Left lung (tissue), 10 donors: ENCODE data around the gene MBOAT2. TPM values are rescaled to one million over a fixed set of nuclear protein-coding genes. Genes with fewer than 3 reads are reported as not detected.
A peak's percentile ranks its signal among the peaks of the same experiment; 100 is the strongest.

ENCODE experiments used
- ATAC-seq: fragments of 200-7000 bp; cut with Tn5 transposase; one replicate; pipeline ENCODE4 v1.9.1; 2020; ENCODE audit warnings: moderate library complexity
- DNase-seq, 4 donors: peaks; one replicate each; pipeline ENCODE4 v3.0.0-alpha.2; 2013 to 2020
- H3K27ac ChIP-seq, 2 donors: fragments of 200-600 bp; sonication (generic) in 1 of 2; one replicate each; pipeline versions ENCODE4 v1.5.0 to v1.8.0; 2020 to 2021
- H3K27me3 ChIP-seq, 2 donors: fragments of 200-600 bp; sonication (generic) in 1 of 2; one replicate each; pipeline versions ENCODE4 v1.5.0 to v1.8.0; 2020 to 2021
- H3K36me3 ChIP-seq, 2 donors: fragments of 200-600 bp; sonication (generic) in 1 of 2; one replicate each; pipeline versions ENCODE4 v1.5.0 to v1.8.0; 2020 to 2021
- H3K4me1 ChIP-seq, 2 donors: fragments of 200-600 bp; one replicate each; pipeline ENCODE4 v1.8.0; 2021
- H3K4me3 ChIP-seq, 2 donors: fragments of 200-600 bp; sonication (generic) in 1 of 2; one replicate each; pipeline versions ENCODE4 v1.5.0 to v1.8.0; 2020 to 2021; ENCODE audit warnings: mild to moderate bottlenecking in 1 of 2
- H3K9me3 ChIP-seq, 2 donors: fragments of 200-600 bp; sonication (generic) in 1 of 2; one replicate each; pipeline versions ENCODE4 v1.5.0 to v1.8.0; 2020 to 2021
- CTCF ChIP-seq, 2 donors: fragments of 200-600 bp; sonication (generic) in 1 of 2; IDR thresholded peaks; one replicate each; pipeline versions ENCODE4 v1.5.0 to v1.8.0; 2021; ENCODE audit warnings: antibody characterized with exemption in 2 of 2
- intact Hi-C, 2 donors: fragments of 100-400 bp; cut with DNase I; formaldehyde crosslinking; loops; one replicate each; pipeline versions ENCODE4 v1.11.2 to v1.14.2; 2022
- polyA plus RNA-seq, 6 donors: library from polyadenylated mRNA; unstranded; fragments of 120-200 nt; gene quantifications; one replicate each; pipeline ENCODE4 v1.2.1, GENCODE V29; 2013; ENCODE audit not compliant: insufficient read length in 6 of 6
- total RNA-seq, 2 donors: library from RNA; stranded (reverse); fragmentation: NEBNext Ultra II Directional; extraction: Animal tissue kit (Norgen Biotek cat#: 25700); gene quantifications; one replicate each; pipeline ENCODE4 v1.2.1, GENCODE V29; 2021
- donor health status: DM: no; HTN: yes; CAD: no.
- donor health status: DM: no; HTN: no; CAD: no.

MBOAT2 gene
- total and polyA plus RNA-seq, 8 donors: 32.7 to 85.5 (median 62.9) TPM

- TF ChIP-seq CTCF (IDR thresholded peaks at IDR 0.05): no peak
- H3K36me3 ChIP-seq: peaks cover 0 to 43% of the 10 kb centered on the region in 2 donors
- intact Hi-C loops: no loop called here
- H3K4me1 ChIP-seq: peaks cover 7 to 23% of the 10 kb centered on the region in 2 donors
- DNase-seq (peak in 1 of 4 donors; percentile 49), ATAC-seq (peak; percentile 86)
- no peaks in the 10 kb centered on the region for H3K27me3 ChIP-seq
- no peak overlapping the region for H3K4me3 ChIP-seq
- H3K27ac ChIP-seq: peak overlapping the region; percentile 64 to 76
- no peaks in the 10 kb centered on the region for H3K9me3 ChIP-seq
These were observed 181.3 kb downstream of the MBOAT2 start for GRCh38 chr2:8822218-8822617.

- peak; percentile 90 for ATAC-seq
- Histone ChIP-seq H3K27me3 (no peaks in the 10 kb centered on the region), H3K27ac (peak overlapping the region; percentile 64 to 76), H3K9me3 (no peaks in the 10 kb centered on the region), H3K4me1 (peaks cover 7 to 23% of the 10 kb centered on the region in 2 donors), H3K4me3 (no peak overlapping the region), H3K36me3 (peaks cover 0 to 47% of the 10 kb centered on the region in 2 donors)
- DNase-seq: peak in 3 of 4 donors; percentile 29 to 53 (median 41)
- intact Hi-C loops: no loop called here
- TF ChIP-seq CTCF (IDR thresholded peaks at IDR 0.05): no peak
These were observed 181.9 kb downstream of the MBOAT2 start for GRCh38 chr2:8821276-8822217.

- no peaks in the 10 kb centered on the region for H3K27me3 ChIP-seq
- no peak overlapping the region for H3K4me3 ChIP-seq
- H3K27ac ChIP-seq: no peak overlapping the region
- TF ChIP-seq CTCF (IDR thresholded peaks at IDR 0.05): no peak
- peaks cover 0 to 54% of the 10 kb centered on the region in 2 donors for H3K36me3 ChIP-seq
- H3K4me1 ChIP-seq: peaks cover 7 to 23% of the 10 kb centered on the region in 2 donors
- no peak for DNase-seq
- H3K9me3 ChIP-seq: no peaks in the 10 kb centered on the region
- ATAC-seq: no peak
- intact Hi-C loops: no loop called here
These were observed 183.5 kb downstream of the MBOAT2 start for GRCh38 chr2:8819948-8820347.

GRCh38 chr2:8819194-8819593, 184.3 kb downstream of the MBOAT2 start:
- Histone ChIP-seq H3K4me3 (no peak overlapping the region), H3K27me3 (no peaks in the 10 kb centered on the region), H3K9me3 (no peaks in the 10 kb centered on the region), H3K4me1 (peaks cover 7 to 23% of the 10 kb centered on the region in 2 donors), H3K36me3 (peaks cover 0 to 54% of the 10 kb centered on the region in 2 donors), H3K27ac (no peak overlapping the region)
- DNase-seq: no peak
- ATAC-seq: no peak
- intact Hi-C loops: no loop called here
- TF ChIP-seq CTCF (IDR thresholded peaks at IDR 0.05): no peak

- no peak overlapping the region for H3K4me3 ChIP-seq
- DNase-seq (no peak), ATAC-seq (no peak)
- intact Hi-C loops: no loop called here
- H3K36me3 ChIP-seq: peaks cover 0 to 68% of the 10 kb centered on the region in 2 donors
- no peaks in the 10 kb centered on the region for H3K27me3 ChIP-seq
- no peak overlapping the region for H3K27ac ChIP-seq
- no peak for TF ChIP-seq CTCF (IDR thresholded peaks at IDR 0.05)
- H3K9me3 ChIP-seq: no peaks in the 10 kb centered on the region
- H3K4me1 ChIP-seq: peaks cover 7 to 13% of the 10 kb centered on the region in 2 donors
These were observed 186.3 kb downstream of the MBOAT2 start for GRCh38 chr2:8817221-8817620.
